GM19328 (cell line): ENCODE measurements around the gene RBM5.

Experiments used
- ATAC-seq: cut with Tn5 transposase; IDR thresholded peaks from one replicate; pipeline ENCODE4 v1.9.1; 2021; ENCODE audit warnings: mild to moderate bottlenecking, moderate library complexity; ENCODE audit not compliant: unreplicated experiment

RBM5 gene

DNA sequence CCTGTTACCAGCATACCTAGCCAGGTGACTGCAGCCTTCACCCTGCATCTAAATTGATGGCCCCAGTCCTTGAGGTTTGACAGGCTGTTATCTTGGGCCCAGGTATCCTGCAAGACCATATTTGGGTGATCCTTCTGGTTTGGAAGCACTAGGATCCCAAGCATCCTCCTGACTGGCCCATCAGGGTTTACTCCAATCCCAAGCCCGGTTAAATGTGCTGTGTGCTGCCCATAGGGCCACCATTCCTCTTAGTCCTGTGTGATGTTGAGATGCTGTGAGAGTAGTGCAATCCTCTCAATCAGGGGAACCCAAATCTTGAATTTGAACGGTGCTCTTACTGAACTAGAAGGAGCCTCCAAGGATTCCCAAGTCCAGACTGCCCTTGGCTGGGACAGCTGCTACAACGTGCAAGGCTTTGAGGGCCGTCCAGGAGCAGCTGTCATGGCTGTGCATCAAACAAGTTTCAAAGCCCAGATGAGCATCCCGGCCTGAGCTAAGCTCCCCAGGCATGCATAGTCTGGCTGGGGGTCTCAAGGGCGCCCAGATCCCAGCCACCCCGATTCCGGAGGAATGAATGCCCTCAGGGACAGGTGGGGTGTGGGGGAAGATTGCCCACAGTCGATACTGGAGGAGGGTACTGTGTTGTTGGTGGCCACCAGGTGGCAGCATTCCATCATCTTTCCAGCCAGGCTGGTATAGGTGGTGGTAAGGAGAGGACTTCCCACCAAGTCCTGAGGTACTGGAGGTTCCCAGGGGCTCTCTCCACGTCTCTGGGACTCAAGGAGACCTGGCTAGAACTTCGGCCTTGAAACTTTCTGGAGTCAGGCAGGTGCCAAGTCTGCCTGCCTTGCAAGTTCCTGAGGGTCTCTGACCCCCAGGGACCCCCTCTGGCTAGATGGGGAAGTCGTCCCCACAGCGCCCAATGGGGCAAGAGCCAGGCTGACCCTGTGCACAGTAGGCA, 32.6 kb downstream of the RBM5 start:
- ATAC-seq: no peak

DNA sequence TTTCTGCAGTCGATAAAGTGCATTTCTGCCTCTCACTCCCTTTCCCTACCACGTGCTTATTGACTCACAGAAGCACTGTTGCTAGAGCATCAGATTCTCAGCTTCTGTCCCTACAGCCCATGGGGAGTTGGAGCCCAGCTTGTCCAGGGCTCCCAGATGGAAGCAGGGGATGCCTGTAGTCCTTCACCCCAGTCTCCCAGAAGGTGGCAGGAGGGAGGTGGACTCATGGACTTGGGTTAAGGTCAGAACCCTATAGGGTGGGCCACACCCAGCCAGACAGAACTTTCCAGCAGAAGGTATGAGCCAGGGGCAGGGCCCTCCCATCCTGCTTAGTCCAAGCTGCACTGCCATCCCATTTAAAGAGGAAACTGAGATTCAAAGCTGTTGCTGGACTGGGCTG, 33.4 kb downstream of the RBM5 start:
- ATAC-seq: no peak

DNA sequence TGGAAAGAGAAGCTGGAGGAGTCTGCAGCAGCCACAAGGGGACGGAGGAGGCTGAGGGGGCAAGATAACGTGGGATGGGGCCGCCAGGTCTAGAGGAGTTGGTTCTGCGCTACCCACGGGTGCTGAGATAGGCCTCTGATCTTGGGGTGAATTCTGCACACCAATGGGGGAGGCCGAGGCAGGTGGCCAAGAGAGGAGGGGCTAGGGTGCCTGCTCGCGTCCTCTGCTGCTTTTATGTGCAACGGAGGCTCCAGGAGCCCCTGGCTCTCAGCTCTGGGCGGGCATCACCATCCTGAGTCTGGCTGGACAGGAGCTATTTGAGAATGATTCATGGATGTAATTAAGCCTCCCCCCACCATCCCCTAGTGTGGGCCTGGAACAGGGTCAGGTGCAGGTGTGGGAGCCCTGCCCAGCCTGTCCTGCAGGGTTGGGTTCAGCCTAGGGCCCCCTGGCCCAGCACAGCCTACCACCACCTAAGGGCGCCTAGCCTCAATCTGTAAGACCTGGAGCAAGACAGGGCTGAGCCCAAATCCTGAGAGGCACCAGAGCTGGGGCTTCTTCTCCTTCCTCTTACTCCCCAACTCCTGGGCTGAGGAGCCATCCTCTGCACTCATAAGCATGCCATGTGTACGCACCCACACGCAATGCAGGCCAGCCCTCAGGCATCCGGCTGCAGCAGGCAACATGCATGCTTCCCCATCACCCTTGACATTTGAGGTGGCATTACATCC, 34.1 kb downstream of the RBM5 start:
- ATAC-seq: no peak

DNA sequence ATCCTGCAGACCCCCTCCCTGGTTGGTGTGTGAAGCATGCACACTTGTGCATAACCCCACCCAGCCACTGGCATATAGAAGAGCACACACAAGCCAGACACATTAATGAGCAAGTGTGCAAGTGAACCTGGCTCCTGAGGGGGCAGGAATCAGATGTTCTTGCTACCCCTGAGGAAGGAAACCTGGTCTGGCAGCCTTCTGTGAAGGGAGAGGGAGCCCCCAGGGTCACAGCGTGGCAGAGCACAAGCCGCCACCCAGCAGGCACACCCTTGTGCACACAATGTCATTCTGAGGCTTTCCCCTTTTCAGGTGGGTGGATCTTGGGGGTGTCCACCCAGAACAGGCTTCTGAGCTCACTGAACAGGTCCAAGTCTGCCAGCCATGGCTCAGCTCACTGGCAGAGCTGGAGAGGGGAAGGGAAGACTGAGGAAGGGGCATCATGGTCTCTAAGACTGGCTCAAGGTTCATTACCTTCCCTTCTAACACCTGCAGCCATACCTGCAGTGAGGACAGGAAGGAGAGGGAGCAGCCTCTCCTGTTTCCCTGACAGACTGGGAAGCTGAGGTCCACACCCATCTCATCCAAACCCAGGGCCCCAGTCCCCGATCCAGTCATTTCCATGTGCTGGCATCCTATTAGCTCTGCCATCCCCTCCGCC, 34.8 kb downstream of the RBM5 start:
- ATAC-seq: no peak

DNA sequence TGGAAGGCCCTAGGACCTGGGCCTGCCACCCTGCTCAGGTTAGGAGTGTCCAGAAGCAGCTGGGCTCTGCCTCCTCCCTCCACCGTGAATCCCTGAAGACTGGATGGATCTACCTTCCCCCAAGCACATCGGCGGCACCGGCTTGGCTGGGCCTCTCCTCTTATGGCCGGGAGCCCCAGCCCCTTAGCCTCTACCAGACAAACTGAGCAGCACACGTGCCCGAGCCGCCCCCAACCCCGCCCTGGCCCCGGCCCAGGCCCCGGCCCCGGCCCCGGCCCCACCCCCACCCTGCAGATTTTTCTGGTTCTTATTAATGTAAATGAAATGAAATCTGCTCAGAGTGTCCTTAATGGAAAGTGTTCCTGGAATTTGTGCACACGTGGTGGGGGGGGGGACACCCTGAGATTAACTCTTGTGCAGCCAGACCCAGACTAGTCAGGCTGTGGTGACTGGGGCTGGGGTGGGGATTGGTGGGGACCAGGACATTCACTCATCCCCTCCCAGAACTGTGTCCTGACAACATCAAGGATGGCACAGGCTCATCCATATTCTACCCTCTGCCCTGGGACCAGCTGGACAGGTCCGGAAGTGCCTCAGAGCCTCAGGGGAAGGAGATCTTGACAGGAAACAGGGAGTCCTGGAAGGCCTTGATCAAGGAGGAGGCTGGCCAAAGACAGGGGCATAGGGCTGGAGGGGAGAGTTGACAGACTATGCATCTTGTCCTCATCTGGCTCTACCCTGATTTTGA, 35.5 kb downstream of the RBM5 start:
- no peak for ATAC-seq

DNA sequence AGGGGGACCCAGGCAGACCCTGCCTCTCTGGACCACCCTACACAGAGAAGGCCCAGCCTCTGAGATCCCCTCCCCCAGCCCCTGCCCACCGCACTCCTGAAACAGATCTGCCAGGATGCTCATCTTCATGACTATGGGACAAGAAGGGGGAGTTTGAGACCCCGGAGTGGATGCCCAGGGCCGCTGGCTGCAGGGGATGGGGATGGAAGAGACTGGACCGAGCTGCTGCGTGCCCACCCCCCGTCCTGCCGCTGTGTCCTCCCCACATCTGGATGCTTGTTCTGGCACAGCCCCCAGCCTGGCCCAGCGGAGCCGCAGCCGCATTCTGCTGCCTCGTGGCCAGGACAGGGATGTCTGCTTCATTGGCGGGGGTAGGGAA, 36.1 kb downstream of the RBM5 start:
- ATAC-seq: no peak

DNA sequence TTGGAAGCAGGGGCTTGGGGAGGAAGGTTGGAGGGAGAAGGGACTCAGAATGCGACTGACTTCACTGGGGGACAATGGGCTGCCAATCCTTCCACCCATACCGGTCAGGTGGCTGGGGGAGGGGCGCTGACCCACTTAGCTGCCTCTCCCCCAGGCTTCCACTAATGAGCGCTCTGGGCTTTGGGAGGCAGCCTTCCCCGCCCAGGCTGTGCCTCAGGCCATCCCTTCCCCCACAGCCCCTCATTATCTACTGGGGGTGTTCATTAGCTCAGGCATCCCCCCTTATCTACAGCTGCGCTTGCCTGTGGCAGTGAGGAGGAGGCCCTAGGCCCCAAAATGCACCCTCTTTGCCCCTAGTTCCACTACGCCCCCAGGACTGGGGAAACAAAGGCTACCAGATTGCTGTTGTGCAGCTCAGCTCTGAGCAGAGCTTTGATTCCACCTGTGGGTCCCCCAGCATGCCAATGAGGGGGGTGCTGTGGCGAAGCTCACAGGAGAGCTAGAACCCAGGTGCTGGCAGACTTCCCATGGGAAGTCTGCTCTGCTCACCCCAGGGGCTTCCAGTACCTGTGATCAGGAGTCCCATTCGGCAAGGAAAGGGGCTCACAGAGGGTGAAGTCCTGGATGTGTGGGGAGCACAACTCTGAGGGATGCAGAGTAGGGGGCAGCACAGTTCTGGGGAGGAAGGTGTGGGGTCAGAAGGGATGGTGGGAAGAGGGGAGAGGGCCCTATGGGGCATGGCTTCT, 37.0 kb downstream of the RBM5 start:
- no peak for ATAC-seq

DNA sequence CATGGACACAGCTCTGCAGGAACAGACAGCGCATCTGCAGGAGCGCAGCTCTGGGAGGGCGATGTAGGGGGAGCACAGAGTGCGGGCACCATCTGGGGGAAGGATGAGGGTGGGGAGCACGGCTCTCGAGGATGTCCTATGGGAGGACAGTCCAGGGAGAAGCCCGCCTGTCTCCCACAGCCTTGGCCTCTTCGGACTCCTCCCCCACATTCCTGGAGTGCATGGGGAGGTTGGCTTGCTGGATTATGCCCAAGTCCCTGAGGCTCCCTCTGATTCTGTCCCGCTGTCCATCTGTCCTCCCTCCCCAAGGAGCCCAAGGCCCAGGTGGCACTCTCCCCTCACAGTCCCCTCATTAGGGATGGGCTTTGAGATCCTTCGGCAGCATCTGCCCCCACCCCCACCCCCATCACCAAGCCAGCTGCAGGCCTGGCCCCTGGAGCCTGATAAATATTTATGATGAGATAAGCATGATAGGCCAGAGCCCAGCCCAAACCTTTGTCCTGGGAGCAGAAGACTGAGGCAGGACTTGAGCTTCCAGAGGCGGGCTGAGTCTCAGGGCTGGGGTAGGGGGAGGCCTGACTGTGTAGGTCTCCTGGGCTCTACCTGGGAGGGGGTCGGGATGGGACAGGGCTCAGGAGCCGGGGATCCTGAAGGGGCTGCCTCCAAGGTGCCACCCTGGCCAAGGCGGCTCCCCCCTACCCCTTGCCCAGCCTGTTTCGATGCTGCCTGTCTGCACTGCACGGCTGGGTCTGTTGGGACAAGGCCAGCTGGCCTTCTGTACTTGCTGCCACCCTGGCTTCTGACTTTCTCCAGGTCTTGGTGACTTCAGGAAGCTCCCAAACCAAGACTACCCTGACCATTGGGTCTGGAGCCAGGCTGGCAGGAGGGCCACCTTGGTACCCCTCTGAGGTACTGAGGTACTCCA, 37.8 kb downstream of the RBM5 start:
- no peak for ATAC-seq

DNA sequence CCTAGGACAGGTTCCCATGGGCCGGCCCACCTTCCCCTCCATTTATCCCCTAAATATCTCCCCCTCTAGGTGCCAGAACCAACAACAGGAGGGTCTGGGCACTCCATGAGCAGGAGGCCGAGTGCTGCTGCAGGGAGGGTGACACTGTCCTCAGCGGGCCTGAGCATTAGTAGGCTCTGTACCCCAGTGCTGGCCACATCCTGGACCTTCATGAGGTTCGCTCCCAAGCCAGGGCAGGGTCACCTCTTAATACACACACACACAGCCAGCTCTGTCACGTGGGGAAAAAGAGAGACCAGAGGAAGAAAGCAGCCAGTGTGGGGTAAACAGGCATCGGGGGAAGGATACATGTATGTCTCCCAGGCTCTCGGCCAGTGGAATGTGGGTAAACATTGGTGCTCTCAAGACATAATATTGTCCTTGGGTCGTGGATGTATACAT, 38.6 kb downstream of the RBM5 start:
- ATAC-seq: no peak

DNA sequence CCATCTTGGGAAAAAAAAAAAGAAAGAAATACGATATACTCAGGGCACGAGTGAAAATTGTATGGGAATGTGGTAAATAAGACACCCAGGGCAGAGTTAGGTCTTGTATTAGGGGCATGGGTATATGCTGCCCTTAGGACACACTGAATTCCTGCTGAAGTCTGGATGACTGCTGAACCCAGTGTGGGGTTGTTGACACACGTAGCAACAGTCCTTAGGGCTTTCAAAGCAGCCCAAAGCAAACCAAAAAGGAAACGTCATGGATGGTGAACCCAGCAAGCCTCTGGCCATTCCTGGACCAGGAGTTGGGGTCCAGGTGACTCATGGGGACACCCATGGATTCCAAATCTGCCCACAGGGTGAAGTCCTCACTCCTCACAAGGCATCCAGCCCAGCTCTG, 39.3 kb downstream of the RBM5 start:
- no peak for ATAC-seq

DNA sequence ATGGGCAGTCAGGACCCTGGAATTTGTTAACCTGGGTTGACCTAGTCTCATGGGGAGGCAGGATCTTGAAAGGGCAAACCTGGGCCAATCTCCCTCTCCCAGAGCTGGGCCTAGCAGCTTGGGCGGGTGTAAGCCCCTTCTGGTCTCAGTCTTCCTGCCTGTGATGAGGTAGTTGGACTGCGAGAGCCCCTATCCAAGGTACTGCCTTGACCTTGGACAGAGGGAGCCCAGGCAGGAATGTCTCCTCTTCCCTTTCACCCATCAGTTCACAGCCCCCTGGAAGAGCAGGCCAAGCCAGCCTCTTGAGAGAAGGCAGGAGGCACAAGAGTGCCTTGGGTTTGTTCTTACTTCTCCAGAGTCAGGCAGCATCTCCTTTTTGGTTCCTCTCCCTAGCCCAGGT, 41.7 kb downstream of the RBM5 start:
- no peak for ATAC-seq

DNA sequence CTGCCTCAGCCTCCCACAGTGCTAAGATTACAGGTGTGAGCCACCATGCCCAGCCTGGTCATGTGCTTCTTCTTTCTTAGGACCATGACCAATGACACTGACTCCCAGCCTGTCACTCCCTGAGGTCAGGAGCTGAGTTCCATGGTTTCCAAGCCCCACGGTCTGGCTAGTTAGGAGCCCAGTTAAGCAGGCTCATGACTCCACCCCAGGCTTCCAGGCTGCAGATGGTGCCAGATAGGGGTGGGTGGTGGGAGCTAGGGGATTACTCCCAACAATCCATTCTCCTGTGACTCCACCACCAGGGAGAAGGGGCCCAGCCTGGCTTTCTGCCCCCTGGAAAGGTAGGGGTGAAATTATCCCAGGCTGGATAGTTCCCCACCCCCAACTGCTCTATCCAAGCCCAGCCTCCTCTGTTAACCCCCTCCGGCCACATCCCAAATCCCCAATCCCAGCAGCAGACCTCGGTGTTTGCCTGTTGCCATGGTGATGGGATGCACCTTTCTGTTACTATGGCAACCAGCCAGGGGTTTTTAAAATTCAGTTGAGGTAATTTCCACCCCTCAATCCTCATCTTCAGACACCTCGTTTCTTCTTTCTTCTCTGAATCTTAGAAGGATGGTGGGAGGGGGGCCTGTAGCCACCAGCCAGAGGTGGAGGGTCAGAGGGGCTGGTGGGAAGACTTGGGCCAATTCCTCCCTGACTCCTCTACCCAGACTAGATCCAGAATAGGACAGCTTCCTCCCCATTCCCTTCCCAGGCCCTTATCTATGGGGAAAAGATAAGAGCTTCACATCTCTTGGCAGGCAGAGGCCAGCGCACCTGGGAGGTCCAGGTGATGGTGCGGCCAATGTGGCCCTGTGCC, 43.9 kb downstream of the RBM5 start:
- ATAC-seq: no peak

DNA sequence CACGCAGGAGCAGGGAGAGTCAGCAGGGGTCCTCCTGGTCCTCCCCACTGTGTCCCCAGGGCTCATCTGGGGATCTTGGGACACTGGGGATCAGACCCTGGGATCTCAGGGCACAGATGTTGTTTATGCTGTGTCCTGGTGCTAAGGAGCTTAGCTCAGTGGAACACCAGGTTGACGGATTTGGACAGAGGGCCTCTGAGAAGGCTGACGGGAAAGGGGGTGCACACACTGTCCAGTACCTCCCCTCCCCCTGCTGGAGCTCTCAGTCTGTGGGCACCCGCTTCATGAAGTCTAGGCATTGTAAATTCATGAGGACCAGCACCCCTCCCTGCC, 44.5 kb downstream of the RBM5 start:
- no peak for ATAC-seq

DNA sequence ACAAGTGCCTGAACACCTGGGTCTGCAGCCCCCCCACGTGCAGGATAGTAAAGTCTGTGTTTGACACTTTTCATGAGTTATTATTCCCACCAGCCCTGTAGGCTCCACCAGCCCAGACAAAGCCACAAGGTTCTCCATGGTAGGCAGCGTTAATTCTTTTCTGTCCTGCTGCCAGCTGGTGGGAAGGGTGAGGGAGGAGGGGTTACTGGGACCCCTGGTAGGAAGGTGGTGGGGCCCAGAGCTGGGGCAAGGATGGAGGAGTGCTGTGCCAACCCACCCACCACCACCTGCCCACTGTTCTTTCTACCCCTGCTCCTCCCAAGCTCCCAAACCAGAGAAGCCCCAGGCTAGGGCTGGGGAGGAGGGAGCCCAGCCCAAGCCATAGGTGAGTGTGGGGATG, 45.6 kb downstream of the RBM5 start:
- ATAC-seq: no peak

DNA sequence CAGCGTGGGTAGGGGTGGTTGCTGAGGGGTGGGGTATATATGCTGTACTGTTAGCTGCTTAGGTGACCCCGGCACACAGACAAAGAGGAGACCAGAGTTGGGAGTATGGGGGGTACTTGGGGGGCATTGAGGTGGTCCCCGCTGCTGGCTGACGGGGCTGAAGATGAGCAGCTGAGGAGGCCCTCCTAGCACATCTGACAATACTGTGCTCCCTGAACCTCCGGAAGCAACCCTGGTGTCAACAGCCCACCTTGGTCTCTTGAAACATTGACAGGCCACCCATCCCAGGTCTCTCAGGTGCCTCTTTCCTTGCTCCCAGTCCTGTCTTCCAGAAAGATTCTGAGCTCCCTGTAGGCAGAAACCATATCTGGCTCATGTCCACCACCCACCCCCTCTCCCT, 47.2 kb downstream of the RBM5 start:
- ATAC-seq: no peak

DNA sequence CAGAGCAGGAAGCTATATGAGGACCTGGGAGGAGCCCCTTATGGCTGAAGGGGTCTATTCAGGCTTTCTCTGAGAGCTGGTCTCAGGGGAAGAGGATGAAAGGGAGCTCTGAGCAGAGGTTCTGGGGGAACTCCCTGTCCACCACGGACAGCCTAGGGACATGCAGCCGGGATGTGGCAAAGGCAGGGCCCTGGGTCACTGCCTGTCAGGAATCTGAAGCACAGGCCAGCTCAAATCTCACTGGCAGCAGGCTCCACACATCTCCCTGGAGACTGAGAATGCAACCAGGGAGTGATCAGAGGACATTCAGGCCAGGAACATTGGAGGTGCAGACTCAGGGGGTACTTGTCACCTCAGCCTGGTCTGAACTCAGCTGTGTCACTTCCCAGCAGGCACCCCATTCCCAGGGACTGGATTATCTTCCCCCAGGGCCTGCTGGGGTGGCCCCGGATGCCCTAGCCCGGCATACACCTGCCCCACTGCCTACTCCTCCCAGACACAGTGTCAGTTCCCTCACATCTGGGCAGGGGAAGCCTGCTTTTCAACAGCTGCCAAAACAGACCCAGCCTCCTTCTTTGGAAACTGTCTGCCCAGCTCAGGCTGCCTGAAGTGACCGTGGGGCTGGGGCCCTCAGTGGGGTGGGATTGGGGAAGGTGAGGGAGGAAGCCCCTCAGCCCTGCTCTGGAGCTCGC, 48.1 kb downstream of the RBM5 start:
- no peak for ATAC-seq

DNA sequence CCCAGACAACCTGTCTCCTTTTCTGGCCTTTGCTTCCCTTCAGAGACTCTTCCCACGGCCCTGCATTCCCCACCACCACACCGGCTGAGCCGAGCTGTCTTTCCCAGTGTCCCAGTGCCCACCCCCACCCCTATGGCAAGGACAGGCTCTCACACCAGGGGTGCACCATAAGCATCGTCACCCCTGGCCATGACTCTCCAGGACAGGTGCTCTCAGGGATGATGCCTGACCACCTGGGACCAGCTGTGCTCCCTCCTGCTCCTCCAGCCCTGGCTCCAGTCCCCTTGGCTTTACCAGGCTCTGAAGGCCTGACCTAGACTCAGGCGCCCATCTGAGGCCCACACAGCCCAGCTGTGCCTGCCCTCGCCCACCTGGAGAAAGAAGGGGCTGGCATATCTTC, 48.8 kb downstream of the RBM5 start:
- ATAC-seq: no peak
